ENCODE results near the gene SLIT3. TPM values are rescaled to one million over a fixed set of nuclear protein-coding genes. Genes with fewer than 3 reads are reported as not detected.

Gene SLIT3
- total RNA-seq, 4 donors from 2014 or later = 46.3 to 89.0 (median 68.0) TPM

DNA sequence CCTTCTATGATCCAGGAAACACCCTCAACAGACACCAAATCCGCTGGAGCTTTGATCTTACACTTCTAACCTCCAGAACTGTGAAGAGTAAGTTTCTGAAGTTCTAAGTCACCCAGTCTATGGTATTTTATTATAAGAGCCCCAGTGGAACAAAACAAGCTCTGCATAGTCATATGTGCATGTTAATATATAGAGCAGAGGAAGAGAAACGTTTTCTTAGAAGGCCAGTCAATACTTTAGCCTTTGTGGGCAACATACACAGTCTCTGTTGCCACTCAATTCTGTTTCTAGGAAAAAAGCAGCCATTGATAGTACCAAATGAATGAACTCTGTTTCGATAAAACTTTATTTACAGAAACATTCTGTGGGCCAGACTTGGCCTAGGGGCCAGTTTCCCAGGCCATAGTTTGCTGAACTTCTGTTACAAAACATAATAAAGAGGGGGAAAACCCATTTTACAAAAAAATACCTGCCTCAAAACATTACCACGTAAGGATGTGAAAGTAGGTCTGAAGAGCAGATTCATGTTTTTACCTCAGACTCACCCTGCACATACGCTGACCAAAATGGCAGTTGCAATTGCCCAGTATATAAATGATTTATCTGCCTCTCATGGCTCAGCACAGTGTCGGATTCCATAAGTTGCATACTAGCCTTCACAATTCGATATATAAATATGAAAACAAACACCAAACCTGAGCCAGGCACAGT, 350.5 kb downstream of the SLIT3 start:
- ATAC-seq (ENCODE audit: low FRiP score) = no peak
- DNase-seq (ENCODE audit: low spot score) = no peak
- TF ChIP-seq, protein P1, sequence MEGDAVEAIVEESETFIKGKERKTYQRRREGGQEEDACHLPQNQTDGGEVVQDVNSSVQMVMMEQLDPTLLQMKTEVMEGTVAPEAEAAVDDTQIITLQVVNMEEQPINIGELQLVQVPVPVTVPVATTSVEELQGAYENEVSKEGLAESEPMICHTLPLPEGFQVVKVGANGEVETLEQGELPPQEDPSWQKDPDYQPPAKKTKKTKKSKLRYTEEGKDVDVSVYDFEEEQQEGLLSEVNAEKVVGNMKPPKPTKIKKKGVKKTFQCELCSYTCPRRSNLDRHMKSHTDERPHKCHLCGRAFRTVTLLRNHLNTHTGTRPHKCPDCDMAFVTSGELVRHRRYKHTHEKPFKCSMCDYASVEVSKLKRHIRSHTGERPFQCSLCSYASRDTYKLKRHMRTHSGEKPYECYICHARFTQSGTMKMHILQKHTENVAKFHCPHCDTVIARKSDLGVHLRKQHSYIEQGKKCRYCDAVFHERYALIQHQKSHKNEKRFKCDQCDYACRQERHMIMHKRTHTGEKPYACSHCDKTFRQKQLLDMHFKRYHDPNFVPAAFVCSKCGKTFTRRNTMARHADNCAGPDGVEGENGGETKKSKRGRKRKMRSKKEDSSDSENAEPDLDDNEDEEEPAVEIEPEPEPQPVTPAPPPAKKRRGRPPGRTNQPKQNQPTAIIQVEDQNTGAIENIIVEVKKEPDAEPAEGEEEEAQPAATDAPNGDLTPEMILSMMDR (IDR thresholded peaks at IDR 0.05) = no peak

- no peak for ATAC-seq (ENCODE audit: low FRiP score)
- TF ChIP-seq, protein P1 (IDR thresholded peaks at IDR 0.05) = no peak
- no peak for DNase-seq (ENCODE audit: low spot score)
Observed at GRCh38 chr5:168948746-168949145, 352.2 kb downstream of the SLIT3 start.

DNA sequence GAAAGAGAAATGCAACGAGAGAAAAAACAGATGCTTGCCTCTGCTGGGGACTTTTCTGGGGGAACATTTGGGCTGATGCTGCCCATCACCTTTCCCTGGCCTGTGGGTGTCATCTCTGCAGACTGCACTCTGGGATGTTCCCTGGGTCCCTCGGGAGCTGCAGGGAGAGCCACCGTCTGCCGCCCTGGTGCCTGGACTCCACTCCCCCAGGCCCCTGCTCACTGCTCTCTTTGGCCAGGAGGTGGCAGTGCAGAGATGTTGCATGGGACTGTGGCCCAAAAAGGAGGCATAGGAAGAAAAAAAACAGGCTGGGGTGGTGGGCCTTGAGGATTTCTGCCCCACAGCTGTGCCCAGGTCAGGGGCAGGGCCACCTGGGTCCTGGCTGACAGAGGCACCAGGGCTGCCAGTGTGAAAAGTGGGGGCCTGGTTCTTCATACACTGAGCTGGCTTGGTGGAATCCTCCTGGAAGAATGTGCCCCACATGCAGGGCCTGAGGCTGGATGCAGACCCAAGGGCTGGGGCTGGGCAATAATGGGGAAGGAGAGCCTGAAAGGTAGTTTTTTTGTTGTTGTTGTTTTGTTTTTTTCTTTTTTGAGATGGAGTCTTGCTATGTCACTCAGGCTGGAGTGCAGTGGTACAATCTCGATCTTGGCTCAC, 353.6 kb downstream of the SLIT3 start:
- TF ChIP-seq, protein P1 (IDR thresholded peaks at IDR 0.05) = peak in 1 of 3 donors; percentile 22
- ATAC-seq (ENCODE audit: low FRiP score) (no peak), DNase-seq (ENCODE audit: low spot score) (no peak)

- TF ChIP-seq, protein P1 (IDR thresholded peaks at IDR 0.05) = no peak
- ATAC-seq (ENCODE audit: low FRiP score) (no peak), DNase-seq (ENCODE audit: low spot score) (no peak)
Observed at GRCh38 chr5:168946363-168946762, 354.6 kb downstream of the SLIT3 start.

DNA sequence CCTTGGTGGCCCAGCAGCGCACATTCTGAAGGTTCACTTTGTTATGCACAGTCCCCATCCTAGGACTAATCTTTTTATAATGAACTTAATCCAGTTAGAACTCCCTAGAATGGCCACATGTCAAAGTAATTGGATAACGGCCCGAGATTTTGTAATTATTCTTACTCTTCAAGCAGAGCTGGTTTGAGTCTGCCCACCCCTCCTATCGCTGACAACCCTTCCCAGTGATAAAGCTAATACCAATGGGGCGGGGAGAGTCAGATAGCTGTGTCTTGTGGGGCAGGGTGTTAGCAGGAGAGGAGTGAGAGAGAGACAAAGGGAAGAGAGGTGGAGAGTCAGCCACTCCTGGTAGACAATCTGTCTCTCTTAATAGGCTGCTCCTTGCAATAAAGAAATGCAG, 356.9 kb downstream of the SLIT3 start:
- no peak for DNase-seq (ENCODE audit: low spot score)
- TF ChIP-seq, protein P1 (IDR thresholded peaks at IDR 0.05) = no peak
- ATAC-seq (ENCODE audit: low FRiP score) = no peak

GRCh38 chr5:168943091-168943884, 357.7 kb downstream of the SLIT3 start:
- TF ChIP-seq, protein P1 (IDR thresholded peaks at IDR 0.05) = no peak
- ATAC-seq (ENCODE audit: low FRiP score) (no peak), DNase-seq (ENCODE audit: low spot score) (no peak)

Measured in omental fat pad (tissue), 4 donors.